HG03159 (cell line): Measurements from ENCODE around the gene ADCY1.

ENCODE experiments used
- ATAC-seq: cut with Tn5 transposase; IDR thresholded peaks from one replicate; pipeline ENCODE4 v1.9.1; 2021; ENCODE audit warnings: mild to moderate bottlenecking, moderate library complexity; ENCODE audit not compliant: unreplicated experiment

Gene ADCY1

DNA sequence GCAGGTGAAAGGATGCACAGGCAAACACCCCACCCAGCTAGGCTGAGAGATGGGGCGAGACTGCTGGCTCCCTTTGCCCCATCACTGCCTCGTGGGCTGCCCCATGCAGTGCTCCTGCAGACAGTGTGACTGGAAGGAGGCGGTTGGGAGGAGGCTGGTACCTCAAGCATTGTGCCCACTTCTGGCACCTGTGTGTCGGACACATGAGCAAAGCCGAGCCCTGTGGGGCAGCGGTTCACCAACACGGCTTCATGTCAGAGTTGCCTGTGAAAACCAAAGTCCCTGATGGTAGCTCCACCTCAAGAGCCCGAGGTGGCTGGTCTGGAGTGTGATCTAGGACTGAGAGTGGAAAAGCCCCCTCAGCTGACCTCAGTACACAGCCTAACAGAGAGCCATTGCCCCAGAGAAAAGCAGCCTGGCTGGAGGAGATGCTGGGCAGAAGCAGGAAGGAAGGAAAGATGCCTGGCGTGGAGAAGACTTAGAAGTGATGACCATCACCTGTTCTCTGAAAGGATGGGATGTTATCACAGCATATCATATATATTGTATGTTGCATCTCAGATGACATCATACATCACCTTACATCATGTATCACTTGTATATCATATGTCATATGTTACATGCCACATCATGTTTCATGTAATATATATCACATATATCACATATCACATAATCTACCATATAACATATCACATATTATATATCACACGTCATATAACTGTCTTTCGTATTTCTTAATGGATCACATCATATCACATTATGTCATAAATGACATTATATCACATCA, 75.6 kb downstream of the ADCY1 start:
- no peak for ATAC-seq

DNA sequence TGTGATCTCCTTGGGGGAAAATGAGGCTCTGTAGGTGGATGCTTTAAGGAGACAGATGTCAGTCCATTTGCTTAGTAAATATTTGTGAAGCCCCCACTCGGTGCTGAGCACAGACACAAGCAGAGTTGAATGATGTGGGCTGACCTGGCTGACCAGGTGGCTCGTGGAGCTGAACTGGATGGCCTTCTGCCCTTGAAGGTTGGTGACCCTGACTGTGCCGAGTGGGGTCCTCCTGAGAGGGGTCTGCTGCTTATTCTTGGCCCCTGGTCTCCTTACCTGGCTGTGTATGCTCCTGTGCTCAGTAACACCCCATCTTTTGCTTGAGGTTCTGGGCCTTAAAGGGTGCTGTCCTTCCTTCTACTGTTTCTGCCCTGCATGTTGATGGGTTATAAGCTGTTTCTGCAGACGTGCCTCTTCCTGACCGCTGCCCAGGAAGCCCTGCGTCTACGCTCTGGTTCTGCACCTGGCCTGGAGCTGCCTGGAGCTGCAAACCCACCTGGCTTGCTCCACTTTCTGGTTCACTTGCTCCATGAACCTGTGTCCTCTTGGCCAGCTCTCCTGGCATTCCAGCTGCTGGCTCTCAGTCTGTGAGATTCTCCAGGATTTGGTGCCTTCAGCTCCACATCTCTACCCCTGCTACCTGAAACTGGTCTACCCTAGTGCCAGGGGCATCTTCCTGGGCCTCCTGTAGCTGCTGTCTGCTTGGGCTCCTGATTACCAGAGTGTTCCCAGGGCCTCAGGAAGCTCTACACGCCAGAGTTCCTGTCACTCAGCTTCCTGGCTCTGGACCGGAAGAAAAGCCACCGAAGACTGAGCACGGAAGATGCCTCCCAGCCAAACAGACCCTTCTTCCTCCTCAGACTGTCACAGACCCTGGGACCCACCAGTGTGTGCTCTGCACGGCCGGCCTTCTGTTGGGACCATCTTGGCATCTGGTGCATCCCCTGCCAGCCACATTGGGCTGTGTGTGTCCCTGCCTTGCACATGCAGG, 76.5 kb downstream of the ADCY1 start:
- no peak for ATAC-seq

DNA sequence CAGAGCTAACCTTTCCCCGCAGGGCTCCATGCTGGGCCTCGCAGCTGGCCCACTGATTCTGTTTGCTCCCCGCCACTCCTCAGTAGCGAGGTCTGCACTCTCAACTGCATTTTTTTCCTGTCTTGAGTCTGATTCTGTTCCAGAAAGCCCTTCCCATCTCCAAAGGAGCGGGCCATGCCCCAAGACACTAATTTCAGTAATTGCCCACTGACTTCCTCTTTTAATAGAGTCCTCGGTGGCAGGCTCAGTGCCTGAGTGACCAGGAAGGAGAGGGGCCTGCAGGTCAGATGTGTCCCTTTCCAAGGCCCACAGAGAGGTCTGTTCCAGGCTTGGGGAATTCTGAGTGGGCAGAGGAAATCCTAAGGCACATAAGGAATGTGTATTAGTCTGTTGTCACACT, 77.4 kb downstream of the ADCY1 start:
- ATAC-seq, result no peak

DNA sequence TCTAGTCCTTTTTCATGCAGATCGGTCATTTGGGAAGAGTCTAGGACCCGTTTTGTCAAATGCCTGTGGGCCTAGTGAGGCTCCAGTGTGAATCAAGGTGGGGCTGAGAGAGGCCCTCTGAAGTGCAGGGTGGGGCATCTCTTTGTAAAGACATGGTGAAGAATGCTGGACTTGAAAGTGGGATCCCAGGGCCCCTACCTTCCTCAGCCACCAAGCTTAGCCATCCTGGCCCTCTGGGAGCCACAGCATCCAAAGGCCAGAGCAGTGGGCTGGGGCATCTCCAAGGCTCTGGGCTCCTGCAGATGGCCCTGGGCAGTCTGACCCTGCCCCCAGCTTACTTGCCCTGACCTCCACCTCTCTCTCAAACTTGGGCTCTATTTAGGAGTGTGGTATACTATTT, 78.5 kb downstream of the ADCY1 start:
- ATAC-seq, result no peak

DNA sequence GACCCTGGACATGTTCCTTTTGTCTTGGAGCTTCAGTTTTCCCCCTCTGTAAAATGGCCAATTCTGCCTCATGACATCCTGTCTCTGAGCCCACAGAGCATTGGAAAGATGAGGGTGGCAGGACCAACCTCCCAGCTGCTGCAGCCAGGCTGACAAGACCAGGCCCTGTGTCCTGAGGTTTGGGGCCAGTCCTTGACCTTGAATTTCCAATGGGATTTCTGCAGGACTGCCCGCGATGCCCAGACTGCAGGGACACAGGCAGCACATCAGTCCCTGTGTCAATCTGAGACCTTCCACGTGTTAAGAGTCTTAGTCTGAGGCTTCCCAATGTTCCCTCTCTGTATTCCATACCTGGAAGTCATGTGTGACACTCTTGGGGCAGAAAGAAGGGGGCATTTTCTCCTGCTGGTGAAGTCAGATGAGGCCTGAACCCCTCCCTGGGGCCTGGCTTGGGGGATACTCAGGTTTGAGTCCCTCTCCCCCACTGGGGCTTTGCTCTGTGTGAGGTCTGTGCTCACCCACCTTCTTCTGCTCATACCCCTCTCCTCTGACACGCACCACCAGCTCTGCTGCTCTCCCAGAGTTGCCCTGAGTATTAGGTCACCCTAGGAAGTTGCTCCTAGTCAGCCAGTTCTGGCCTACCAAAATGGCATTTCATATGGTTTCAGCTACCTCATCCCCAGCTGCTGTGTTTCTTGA, 79.2 kb downstream of the ADCY1 start:
- no peak for ATAC-seq

DNA sequence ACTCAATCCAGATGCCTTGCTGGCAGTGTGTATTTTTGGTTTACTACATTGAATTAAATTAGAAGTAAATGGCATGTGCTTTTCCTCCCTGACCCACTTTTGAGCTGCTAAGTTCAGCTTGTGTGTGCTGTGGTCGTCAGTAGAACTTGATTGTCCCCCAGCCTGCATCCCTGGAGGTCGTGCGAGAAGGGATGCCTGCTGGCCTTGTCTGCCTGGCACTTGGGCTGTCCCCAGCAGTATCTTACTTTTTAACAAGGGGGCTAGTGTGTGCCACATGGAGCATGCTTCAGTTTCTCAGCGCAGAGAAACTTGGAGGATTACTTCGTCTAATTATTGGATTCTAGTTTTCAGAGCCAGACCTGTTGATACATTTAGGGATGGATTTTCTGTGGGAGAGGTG, 80.2 kb downstream of the ADCY1 start:
- ATAC-seq, result no peak

DNA sequence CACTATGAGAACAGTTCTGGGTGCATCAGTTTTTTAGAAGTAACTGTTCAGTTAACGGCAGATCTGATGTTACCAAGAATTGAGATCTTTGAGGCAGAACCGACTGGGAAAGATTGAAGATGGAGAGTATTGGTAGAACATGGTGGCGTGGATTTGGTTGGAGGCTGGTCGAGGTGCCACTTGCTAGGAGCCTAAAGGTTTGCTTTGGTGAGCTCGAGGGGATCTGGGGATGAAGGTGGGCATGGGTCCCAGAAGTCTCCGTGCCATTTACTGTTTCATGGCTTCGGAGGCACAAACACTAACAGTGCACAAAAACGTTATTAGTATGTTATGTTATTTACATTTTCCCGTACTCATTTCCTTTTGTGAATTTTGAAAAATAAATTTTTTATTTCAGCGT, 81.4 kb downstream of the ADCY1 start:
- ATAC-seq, result no peak

DNA sequence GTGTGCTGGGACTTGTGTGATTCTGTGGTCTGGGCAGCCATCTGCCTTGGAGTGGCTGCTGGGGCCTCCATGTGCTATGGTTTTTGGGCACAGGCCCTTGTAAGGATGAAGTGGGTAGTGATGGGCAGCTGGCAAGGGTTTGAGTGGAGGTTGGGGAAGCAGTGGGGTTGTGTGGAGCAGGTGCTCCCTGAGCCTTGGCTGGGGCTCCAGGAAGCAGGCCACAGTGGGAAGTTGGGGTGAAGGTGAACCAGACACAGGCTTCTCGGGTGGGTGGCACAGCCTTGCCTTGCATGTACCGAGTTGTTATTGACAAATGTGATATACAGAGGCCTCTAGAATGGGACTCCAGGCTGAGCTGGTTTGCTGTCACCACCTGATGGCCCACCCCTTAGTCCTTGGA, 82.3 kb downstream of the ADCY1 start:
- no peak for ATAC-seq

DNA sequence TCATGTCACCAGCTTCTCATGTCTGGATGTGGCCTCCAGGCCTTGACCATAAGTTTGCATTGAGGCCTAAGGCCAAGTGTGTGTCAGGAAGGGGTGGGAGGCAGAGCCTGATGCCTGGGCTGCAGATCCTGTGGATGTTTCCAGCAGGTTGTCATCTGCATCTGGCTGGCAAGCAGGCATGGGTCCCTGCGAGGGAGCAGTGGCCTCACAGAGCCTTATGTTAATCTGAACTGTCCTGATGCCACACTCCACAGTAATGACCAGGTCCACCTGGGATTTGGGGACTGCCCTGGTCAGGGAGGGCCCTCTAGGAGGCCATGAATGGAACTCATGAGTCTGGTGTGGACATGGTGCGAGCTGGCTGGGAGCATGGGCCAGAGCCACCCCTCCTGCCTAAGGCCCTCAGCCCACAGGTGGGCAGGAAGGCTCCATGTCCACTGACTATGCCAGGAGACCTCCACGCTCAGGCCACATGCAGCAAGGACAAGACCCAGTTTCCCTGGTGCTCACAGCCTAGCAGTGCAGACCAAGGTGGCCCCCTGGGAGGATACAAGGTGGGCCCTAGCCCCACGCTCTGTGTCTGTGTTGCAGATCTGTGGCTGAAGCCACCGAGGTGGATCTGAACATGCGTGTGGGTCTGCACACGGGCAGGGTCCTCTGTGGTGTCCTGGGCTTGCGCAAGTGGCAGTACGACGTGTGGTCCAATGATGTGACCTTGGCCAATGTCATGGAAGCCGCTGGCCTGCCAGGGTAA, 83.1 kb downstream of the ADCY1 start:
- ATAC-seq, result no peak

DNA sequence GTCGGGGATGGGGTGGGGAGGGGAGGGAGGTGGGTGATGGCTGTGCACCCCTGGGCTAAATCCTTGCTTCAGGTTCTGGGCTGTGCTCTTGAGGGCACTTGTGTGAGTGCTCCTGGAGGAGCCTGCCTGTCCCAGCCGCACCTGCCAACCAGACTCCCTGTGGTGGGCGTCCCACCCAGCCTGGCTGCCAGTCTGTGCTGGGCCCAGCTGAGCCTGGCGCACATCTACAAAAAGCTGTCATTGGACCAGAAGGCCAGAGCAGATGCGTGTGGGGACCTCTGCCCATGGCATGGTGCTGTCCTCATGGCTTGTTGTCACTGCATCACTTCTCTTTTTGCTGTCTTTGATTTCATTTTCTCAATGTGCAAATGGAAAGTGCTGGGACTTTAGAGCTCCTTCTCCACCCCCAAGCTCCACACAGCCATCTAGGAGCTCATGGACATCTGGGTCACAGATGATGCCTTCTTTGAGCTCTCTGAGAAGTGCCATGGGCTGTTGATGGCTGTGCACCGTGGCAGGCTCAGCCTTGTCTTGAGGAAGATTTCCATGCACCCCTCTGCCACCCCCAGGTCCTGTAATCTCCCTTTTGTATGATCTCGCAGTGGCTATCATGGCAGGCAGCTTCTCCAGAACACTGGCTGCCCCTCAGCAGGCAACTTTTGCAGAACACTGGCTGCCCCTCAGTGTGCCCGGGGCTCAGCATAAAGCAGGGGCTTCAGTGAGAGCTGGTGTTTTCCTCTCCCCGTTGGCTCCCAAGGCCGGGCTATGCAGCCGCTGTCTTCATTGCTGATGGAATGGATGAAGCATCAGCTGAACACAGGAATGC, 83.9 kb downstream of the ADCY1 start:
- ATAC-seq, result no peak

DNA sequence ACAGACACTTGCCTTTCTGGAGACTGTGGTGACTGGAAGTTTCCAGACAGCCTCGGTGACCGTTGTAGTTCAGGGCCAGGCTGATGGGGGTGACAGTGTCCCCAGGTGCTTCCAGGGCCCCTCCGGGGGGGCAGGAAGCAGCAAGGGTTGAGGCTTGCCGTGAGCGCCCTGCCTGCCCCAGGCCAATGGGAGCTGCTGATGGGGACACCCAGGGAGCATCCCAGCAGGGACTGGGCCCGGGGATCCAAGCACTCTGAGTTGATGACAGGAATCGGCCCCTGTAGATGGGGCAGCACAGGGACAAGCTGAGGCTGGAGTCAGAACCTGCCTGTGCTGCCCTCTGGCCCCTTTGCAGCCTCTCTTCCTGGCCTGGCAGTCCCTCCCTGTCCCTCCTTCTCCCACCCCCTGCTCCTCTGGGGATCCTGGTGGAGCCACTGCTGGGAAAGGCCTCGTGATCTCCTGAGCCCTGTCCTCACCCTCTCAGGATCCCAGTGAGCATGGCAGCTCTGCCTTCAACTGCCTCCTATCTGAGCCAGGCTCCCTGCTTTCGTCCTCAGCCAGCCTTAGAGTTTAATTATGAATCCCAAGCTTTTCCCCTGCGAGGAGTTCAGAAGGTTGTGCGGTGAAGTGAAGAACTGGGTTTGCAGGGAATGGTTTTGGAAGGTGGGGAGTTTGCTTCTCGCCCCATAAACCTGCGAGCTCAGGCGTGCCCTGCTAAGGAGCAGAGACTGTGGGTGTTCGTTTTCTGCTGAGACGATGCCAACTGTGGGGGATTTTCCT, 84.7 kb downstream of the ADCY1 start:
- ATAC-seq, result no peak

DNA sequence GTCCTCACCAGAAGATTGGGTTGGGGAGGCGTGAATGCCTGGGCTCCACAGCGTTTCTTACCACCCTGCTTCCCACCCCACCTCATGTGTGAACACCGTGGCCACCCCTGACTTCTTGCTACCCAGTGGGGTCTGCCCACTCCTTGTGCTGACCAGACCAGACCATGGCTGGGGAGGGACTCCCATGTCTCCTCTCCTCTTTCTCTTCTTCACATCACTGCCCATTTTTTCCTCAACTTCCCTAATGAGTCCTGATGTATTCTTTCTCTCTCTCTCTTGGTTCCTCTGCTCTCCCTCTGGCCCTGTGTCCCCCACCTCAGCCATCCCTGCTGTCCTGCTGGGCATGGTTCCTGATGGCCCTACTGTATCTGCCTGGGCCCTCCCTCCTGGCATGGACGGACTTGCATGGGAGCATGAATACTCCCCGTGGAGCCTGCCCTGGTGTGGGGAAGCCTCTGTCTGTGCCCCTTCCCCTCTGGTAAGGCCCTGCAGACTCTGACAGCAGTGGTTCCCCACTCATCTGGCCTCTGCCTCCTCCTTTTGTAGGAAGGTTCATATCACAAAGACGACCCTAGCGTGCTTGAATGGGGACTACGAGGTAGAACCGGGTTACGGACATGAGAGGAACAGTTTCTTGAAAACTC, 85.5 kb downstream of the ADCY1 start:
- no peak for ATAC-seq

DNA sequence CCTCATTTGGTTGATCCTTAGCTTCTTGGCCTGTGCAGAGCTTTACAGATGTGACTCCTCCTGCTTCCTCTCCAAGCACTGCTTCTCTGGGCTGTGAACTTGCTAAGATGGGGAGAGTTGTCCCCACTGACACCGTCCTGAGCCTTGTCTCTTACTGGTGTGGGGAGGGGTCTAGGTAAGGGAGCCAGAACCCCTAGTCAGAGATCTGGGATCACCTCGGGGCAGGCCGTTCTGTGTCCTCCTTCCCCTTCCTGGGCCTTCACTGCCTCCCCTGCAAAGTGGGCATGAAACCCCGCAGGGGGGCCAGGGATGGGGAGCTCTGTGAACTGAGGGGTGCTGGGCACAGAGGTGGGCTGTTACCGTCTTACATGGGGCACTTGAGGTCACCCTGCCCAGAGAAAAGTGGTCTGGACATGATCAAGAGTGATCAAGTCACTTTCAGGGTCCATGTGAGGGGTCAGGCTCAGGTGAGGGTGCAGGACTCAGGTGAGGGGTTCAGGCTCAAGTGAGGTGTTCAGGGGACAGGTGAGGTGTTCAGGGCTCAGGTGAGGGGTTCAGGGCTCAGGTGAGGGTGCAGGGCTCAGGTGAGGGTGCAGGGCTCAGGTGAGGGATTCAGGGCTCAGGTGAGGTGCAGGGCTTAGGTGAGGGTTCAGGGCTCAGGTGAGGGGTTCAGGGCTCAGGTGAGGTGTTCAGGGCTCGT, 86.2 kb downstream of the ADCY1 start:
- ATAC-seq, result no peak

DNA sequence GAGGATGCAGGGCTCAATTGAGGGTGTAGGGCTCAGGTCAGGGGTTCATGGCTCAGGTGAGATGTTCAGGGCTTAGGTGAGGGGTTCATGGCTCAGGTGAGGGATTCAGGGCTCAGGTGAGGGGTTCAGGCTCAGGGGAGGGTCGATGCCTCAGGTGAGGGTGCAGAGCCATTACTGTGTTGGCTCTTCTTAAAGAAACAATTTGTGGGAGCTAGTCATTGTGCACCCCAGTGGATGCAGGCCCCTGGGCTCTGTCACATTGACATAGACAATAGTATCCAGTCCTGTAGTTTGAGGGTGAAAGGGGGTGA, 86.7 kb downstream of the ADCY1 start:
- ATAC-seq, result no peak

DNA sequence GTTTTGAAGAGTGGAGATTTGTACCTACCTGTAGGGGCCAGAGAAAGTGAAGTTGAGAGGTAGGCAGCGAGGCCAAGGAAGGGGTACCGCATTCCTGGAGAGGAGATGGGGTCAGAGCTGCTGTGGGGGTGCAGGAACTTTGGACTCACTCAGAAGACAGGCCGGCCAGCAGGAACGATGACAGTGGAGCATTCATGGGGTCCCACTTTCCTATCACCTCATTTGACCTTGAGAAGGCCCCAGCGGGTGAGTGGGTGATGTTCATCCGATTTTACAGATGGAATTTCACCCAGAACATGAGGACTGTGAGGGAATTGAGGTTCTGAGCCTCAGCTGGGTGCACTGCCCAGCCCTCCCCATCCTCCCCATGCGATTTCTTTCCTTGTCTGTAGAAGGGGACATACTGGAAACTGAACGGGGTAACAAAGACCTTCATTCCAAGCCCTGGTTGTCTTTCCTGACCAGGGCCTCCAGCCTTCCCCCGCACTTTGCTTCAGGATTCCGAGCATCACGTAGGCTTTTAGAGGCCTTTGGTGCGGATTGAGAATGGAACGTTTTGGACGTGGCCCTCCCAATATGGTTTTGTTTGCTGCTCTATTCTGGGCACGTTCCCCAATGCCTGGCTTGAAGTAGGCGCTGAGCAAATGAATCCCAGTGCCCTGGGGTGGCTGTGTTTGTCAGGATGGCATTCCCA, 87.3 kb downstream of the ADCY1 start:
- no peak for ATAC-seq

DNA sequence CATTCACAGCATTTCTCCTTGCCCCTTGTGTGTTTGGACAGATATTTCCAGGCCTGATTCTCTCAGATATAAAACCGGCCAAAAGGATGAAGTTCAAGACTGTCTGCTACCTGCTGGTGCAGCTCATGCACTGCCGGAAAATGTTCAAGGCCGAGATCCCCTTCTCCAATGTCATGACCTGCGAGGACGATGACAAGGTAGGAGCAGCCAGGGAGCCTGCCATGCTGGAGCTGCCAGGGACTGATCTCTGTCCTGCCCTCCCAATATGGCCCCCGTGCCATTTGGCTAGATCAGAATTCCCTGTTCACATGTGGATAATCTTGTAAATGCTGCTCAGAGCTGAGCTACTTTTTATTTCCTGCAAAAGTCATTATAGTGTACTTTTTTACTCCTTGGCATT, 87.8 kb downstream of the ADCY1 start:
- no peak for ATAC-seq

DNA sequence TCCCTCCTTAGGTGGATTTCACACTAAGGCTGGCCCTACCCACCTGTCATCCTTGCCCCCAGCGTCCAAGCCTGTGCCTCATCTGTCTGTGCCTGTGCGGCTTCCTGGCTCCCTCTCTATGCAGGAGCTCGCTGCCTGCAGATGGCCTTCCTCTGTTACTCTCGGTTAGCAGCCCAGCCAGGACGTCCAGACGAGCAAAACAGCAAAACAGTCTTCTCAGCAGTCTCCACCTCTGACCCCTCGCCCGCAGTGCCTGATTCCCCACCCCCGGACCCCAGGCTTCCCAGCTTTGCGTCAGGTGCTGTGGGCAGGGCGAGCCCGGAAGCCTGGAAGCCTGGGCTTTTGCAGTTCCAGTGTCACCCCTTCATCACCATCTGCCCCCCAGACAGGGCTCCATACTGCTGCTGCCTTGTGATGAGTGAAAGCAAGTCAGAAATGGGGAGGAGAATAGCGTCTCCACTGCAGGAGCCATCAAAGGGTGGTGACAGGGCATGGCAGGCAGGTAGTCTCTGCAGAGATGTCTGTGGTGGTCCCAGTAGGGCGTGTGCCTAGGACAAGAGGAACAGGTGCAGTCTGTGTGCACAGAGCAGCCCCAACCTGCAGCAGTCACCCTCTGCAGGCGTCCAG, 88.5 kb downstream of the ADCY1 start:
- ATAC-seq, result no peak
